ENCODE measurements around the gene ZNF44.
A peak's percentile ranks its signal among the peaks of the same experiment; 100 is the strongest.

ZNF44 gene

DNA sequence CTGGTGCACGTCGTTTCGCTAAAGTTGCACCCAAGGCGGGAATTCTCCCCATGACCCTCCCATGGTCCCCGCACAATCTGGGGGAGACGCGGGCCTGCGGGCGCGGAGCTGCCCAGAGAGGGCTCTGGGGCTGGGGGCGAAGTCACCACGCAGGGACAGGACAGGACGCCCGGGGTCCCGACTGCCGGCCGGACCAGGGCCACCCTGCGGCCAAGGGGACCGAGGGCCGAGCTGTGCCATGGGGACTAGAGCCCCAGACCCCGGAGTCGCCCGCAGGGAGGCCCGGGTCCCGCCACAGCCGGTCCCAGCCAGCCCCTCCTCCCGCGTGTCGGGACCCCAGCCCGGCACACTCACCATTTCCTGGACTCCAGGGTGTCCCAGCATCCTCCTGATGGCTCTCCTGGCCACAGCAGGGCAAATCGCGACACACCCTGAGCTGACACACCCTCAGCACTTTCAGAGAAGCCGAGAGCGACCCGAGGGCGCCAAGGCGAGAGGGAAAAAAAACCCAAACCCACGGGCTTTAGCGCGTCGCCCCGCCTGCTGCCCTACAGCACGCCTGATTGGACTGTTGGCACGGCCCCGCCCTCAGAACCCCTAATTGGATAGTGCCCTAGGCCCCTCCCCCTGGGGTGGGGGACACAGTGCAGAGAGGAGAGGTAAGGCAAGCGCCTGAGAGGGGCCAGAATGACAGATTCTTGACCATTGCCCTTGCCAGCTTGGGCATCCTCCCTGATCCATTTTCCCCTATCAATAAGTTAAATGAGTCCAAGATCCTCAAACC lies 28.6 kb downstream of the ZNF44 start:
- no peak for DNase-seq (ENCODE audit: low spot score)
- no peak for FAIRE-seq

DNA sequence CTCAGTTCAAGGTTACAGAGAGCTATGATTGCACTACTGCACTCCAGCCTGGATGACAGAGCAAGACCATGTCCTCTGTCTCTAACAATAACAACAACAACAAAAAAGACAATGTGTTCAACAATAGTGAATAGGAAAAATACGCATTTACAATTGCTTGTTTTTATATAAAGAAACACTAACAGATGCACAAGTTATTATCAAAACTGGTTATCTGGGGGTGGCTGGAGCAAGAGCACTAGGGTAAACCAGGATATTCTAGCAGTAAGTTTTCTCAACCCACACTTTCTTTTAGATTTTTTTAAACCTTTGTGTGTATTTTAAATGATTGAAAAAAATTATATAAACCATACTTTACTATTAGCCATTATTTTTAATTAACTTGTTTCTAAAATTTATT lies 33.1 kb downstream of the ZNF44 start:
- DNase-seq (ENCODE audit: low spot score) (no peak), FAIRE-seq (no peak)

DNA sequence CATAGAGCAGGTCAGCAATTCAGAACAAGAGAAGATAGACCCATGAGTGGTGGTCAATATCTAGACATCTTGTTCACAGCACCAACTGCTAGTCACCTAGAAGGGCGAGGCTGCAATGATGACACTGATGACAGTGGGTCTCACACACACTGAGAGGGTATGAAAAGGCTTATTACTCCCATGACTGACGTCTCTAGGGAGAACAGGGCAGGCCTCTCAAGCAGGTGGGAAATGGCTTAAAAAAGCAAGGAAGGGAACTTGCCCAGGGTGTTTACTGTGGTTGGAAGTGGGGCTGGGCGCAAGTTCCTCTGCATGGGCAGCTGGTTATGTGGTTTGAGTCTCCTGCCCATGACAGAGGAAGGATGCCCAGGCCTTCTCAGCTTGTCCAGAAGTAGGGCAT lies 33.8 kb downstream of the ZNF44 start:
- DNase-seq (ENCODE audit: low spot score) (no peak), FAIRE-seq (no peak)

DNA sequence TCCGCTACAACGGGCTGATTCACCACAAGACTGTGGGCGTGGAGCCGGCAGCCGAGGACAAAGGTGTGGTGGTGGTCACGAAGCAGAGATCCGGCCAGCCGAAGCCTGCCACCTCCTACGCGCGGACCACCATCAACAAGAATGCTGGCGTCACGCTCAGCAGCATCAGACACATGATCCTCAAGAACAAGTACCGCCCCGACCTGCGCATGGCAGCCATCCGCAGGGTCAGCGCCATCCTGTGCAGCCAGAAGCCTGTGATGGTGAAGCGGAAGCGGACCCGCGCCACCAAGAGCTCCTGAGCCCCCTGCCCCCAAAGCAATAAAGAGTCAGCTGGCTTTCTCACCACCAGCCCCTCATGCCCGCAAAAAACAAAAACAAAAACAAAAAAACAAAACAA lies 34.4 kb downstream of the ZNF44 start:
- no peak for DNase-seq (ENCODE audit: low spot score)
- FAIRE-seq, result no peak

DNA sequence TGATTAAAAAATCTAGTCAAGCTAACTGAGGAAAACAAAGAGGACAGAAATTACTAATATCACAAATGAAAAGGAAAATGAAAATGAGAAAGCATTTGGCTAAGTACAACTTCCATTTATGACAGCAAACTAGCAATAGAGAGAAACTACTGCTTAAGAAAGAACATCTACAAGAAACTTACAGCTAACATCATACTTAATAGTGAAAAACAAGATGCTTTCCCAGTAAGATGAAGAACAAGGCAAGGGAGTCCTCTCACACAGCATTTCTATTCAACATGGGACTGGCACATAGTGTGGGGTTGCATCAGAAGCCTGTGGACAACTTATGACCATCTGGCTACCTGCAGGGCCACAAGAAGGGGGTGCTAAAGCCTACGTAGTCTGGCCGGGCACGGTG lies 39.3 kb downstream of the ZNF44 start:
- FAIRE-seq (no peak), DNase-seq (ENCODE audit: low spot score) (no peak)

DNA sequence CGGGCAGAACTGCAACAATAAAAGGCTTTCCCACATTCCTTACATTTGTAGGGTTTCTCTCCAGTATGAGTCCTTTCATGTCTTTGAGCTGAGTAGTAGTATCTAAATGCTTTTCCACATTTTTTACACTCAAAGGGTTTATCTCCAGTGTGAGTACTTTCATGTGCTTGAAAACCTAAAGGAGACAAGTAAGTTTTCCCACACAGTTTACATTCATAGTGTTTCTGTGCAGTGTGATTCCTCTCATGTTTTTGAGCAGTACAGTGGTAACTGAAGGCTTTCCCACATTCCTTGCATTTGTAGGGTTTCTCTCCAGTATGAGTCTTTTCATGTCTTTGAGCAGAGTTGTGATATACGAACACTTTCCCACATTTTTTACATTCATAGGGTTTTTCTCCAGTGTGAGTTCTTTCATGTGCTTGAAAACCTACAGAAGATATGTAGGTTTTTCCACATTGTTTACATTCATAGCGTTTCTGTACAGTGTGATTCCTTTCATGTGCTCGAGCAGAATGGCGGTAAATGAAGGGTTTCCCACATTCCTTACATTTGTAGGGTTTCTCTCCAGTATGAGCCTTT lies 47.0 kb downstream of the ZNF44 start:
- FAIRE-seq, result no peak
- no peak for DNase-seq (ENCODE audit: low spot score)

DNA sequence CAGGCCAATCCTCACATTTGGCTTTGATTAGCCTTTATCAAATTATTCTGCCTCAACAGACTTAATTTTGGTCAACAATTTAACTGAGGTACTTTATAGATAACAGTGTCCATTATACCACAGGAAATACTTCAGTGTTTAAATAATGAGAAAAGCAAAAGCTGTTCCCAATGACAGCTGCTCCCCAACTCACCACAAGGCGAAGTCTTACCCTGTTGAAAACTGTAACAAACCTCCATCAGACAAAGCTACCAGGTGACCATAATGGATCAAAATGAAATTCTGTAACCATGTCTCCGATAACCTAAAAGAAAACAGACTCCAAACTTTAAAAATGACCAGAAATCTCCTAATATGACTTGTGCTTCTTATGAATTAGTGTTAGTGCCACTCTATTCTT lies 50.3 kb downstream of the ZNF44 start:
- DNase-seq (ENCODE audit: low spot score), result no peak

DNA sequence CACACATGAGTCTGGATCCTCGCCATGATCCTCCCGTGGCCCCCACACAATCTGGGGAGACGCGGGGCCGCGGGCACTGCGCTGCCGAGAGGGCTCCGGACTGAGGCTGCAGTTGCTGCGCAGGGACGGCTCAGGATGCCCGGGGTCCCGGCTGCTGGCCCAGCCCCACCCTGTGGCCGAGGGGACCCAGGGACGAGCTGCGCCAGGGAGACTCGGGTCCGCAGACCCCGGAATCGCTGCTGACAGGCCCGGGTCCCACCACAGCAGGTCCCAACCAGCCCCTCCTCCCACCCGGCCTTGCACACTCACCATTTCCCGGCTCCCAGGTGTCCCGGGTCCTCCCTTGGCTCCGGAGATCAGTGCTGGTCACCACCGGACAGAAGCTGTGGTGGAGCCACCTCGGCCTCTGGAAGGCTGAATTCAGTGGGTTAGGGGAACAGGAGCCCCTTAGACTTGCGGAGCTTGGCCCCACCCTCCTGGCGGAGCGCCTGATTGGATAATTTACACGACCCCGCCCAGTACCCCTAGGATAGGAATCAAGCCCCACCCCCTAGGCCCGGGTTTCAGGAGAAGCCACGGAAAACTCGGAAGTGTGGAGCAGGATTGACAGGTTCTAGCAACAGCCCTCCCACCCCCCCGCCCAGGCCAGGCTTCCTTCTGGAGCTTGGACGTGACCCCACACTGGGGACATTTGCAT lies 57.4 kb downstream of the ZNF44 start:
- no peak for FAIRE-seq

More for the DNA sequence above, 50.3 kb downstream of the ZNF44 start:
- FAIRE-seq, result no peak

DNA sequence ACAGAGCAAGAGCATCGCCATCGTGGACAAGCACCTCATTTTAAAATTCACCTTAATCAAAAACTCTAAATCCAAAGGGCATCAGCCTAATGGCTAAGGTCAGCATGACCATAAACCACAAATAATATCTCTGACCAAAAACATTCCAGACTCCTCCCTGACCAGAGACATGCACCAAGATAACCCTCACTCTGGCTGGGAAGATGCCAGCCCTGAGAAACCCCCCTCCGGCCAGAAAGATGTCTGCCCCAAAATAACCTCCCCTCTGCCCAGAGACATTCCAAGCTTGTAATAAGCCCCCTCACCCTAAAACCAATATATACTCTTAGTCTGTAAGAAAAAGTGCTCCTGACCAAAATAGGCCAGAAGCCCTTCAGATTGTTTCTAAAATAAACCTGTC lies 61.7 kb downstream of the ZNF44 start:
- no peak for DNase-seq (ENCODE audit: low spot score)
- FAIRE-seq, result no peak

More for the DNA sequence above, 57.4 kb downstream of the ZNF44 start:
- no peak for DNase-seq (ENCODE audit: low spot score)

DNA sequence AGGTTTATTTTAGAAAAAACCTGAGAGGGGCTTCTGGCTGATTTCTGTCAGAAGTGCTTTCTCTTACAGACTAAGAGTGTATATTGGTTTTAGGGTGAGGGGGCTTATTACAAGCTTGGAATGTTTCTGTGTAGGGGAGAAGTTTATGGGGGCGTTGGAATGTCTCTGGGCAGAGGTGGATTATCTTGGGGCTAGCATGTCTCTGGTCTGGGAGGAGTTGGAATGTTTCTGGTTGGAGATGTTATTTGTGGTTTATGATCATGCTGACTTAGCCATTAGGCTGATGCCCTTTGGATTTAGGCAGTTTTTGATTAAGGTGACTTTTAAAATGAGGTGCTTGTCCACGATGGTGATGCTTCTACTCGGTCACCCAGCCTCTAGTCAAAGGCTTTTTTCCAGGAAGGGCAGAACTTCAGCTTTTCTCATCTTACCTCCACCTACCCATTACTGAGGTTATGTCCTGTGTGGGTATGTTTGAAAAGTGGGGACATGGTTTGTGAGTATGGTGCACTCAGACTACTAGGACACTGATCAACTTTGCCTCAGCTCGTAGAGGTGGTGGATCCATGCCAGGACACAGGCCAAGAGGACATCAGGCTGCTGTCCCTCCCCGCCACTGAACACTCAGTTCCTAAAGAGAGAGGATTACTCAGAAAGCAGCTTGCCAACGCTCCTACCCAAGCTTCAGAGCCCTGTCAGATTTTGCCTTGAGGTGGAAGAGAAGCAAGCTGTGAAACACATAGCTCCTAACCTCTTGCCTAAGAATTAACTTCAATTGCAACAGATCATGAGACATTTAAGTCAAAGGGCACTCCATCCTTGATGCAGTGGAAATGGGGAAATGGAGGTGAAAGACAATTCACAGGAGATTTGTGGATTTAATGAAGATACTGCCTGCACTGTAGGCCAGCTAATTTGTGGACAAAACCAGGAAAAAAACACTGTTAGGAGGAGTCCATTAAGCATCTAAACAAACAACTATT lies 63.6 kb downstream of the ZNF44 start:
- no peak for FAIRE-seq

DNA sequence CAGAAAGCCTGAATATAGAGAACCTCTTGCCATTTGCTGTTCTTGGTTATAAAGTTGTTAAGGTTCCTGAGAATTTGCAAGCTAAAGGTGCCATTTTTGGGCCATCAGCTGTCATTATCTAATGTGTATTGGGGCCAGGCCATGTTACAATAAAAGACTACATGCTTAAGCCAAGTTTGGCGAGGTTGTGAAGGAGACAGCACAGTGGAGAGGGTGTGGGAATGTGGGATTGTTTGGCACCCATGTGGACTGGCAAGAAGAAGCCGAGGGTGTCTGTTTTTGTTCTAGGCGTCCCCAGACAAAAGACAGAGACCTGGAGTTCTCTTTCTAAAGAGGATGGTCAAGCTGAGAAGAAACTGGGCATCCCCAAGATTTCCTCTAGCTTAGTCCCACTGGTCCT lies 64.7 kb downstream of the ZNF44 start:
- DNase-seq (ENCODE audit: low spot score) (no peak), FAIRE-seq (no peak)

More for the DNA sequence above, 63.6 kb downstream of the ZNF44 start:
- DNase-seq (ENCODE audit: low spot score), result no peak

DNA sequence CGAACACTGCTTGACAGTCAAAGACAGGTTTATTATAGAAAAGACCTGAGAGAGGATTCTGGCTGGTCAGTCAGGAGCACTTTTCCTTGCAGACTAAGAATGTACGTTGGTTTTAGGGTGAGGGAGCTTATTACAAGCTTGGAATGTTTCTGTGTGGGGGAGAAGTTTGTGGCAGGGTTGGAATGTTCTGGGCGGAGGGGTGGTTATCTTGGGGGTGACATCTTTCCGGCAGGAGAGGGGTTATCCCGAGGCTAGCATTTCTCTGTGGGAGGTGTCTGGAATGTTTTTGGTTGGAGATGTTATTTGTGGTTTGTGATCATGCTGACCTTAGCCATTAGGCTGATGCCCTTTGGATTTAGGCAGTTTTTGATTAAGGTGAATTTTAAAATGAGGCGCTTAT lies 70.0 kb downstream of the ZNF44 start:
- FAIRE-seq, result no peak
- peak; percentile 5 for DNase-seq (ENCODE audit: low spot score)

DNA sequence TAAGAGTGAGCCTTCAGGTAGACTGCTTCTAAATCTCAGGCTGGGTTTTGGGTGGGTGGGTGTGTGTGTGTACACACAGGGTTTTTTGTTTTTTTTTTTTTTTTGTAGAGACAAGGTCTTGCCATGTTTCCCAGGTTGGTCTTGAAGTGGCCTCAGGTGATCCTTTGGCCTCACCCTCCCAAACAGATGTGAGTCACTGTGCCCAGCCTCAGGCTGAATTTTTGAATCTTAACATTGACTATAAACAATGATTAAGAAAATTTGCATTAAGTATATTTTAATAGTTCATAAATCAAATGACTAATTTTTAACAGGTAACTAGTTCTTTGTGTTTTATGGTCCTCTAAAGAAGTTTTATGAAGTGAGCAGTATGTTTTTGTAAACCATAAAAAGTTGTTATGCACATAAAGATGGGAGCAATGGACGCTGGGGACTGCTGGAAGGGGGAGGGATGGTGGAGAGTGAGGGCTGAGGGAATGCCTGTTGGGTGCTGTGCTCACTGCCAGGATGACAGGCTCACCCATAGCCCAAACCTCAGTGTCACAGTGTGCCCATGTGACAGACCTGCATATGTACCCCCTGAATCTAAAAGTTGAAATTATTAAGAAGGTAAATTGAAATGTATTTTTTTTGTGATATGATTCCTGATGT lies 71.6 kb downstream of the ZNF44 start:
- FAIRE-seq (no peak), DNase-seq (ENCODE audit: low spot score) (no peak)

Data from urothelium cell line (cell line).